Measurements from ENCODE around the gene NCL. TPM values are rescaled to one million over a fixed set of nuclear protein-coding genes. Genes with fewer than 3 reads are reported as not detected.
"Not testable (repeated sequence)": the region's sequence is repeated elsewhere in the genome, so short reads cannot be mapped to it uniquely, and the experiment has no call there.

The NCL gene
- total RNA-seq, 1 experiment from 2014 or later, result 106 TPM

DNA sequence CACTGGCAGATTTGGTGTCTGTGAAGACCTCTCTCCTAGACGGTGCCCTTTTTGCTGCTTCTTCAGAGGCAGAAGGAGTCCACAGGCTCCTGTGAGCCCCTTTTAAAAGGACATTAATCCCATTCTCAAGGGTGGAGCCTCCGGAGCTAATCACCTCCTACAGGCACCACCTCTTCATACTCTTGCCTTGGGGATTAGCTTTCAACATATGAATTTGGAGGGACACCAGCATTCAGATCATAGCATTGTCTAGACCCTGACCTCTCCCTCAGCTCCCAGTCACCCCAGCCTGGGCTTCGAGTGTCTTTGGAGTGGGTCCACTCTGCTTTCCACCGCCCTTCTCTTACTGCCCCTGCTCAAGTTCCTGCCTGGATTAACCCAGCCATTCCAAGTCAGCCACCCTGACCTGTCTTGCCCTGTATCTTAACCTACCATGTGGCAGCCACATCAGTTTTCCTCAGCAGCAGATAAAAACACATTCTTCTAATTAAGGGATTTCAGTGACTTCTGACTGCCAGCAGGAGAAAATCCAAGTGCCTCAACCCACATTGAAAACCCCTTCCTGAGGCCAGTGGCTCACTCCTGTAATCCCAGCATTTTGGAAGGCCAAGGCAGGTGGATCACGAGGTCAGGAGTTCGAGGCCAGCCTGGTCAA is 6.1 kb upstream of the NCL start:
- DNase-seq (ENCODE audit: low read depth), result no peak
- in situ Hi-C loops (cut with HindIII; ENCODE audit: low pct_unique_long_range_greater_than_20kb, low sequenced_read_pairs), result no loop called here

DNA sequence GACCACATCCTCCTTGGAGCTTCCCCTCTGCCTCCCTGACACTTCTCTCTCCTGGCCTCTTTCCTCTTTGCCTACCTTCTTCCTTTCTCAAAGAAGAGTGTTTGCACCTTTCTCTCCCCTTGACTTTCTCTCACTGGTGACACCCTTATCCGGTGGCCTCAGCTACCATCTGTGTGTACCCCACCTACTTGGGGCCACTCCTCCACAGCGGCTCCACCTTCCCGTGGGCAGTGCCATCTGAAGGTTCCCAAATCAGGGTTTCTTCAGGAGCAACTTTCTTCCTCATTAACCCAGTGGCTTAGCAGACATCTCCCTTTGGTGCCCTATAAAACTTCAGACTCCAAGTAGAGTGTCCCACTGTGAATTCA is 5.3 kb upstream of the NCL start:
- no peak for DNase-seq (ENCODE audit: low read depth)

GRCh38 chr2:231467613-231468530 is 3.6 kb upstream of the NCL start:
- no peak for DNase-seq (ENCODE audit: low read depth)
- in situ Hi-C loops (cut with HindIII; ENCODE audit: low pct_unique_long_range_greater_than_20kb, low sequenced_read_pairs), result no loop called here

More for the DNA sequence above, 5.3 kb upstream of the NCL start:
- in situ Hi-C loops (cut with HindIII; ENCODE audit: low pct_unique_long_range_greater_than_20kb, low sequenced_read_pairs), result no loop called here

- DNase-seq (ENCODE audit: low read depth), result no peak
- in situ Hi-C loops (cut with HindIII; ENCODE audit: low pct_unique_long_range_greater_than_20kb, low sequenced_read_pairs), result no loop called here
Observed at GRCh38 chr2:231467016-231467545, 2.8 kb upstream of the NCL start.

DNA sequence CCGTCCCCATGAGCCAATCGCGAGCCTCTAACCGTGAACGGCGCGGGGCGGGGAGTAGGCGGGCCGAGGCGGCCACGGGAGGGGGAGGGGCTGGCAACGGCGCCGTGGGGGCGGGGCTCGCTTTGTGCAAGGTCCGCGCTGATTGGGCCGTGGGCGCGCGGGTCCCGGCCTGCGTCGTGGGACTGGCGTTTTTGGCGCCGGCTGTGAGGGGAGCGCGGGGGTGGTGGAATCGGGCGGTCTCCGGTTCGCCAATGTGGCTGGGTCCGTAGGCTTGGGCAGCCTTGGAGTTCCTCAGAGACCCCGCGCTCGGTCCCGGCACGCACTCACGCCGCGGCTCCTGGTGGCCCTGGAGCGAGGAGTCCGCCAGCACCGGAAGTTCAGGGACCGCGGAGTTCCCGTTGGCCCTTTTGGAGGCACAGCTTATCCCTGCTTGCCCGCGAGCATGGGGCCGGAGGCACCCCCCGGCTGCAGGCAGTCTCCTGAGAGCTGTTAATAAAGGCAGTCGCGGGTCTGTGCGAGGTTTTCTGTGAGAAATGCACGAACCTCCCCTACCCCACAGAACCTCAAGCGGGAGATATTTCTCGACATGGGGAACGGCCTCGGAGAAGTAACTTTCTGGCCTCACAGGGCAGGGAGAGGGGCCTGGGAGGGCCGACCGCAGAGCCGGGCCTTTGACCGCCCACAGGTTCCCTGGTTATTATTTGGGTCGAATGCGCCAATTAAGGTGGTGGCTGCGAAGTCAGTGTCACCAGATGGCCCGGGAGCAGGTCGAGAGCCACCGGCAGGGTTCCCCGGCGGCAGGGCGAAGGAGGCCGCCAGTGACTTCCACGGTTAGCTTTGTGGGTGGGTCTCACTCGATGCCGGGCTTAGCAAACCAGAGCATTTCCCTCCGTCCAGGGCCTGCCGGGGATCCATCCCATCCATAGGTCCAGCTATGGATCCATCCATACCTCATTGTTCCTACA is 574 bp upstream of the NCL start:
- in situ Hi-C loops (cut with HindIII; ENCODE audit: low pct_unique_long_range_greater_than_20kb, low sequenced_read_pairs), result no loop called here
- peak; percentile 80 for DNase-seq (ENCODE audit: low read depth)

DNA sequence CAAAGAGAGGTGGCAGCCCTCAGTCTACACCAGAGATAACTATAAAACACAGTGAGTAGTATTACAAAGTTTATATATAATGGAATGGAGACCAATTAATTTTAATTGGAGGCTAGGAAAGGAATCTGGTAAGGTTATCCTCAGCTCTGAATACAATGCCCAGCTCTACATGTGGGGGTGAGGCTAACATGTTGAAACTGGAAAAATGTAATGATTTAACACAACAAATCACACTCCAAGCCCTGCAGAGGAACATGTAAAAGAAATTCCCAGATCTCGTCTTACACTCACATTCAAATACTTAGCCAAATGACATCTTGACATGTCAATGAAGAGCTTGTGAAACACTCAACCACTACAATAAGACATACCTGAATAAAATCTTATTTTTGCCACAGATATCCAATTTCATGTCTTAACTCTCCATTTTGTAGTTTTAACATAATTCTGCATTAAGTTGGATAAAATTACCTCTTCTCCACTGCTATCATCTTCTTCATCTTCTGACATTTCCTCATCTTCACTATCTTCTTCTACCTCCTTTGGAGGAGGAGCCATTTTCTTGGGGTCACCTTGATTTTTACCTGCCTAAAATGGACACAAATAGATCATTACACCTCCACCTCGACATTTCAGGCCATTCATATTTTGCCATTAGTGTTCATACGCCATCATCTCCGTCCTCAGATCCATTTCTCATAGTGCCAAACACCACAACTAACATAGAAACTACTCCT is 1.4 kb downstream of the NCL start:
- DNase-seq (ENCODE audit: low read depth), result no peak
- in situ Hi-C loops (cut with HindIII; ENCODE audit: low pct_unique_long_range_greater_than_20kb, low sequenced_read_pairs), result no loop called here

DNA sequence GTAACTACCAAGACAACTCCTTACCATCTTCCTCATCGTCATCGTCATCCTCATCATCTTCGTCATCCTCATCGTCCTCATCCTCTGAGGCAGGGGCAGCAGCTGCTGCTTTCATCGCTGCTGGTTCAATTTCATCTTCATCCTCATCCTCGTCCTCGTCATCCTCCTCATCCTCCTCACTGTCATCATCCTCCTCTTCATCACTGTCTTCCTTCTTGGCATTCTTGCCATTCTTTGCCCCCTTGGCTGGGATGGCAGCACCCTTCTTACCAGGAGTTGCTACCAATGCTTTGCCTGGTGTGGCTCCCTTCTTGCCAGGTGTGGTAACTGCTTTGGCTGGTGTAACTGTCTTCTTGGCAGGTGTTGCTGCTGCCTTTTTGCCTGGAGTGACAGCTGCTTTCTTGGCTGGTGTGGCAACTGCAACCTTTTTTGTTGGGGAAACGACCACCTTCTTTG is 2.7 kb downstream of the NCL start:
- in situ Hi-C loops (cut with HindIII; ENCODE audit: low pct_unique_long_range_greater_than_20kb, low sequenced_read_pairs), result no loop called here

GRCh38 chr2:231460841-231461240 is 3.4 kb downstream of the NCL start:
- DNase-seq (ENCODE audit: low read depth); in situ Hi-C loops (cut with HindIII; ENCODE audit: low pct_unique_long_range_greater_than_20kb, low sequenced_read_pairs): not testable (repeated sequence)

More for the DNA sequence above, 2.7 kb downstream of the NCL start:
- DNase-seq (ENCODE audit: low read depth), result no peak

GRCh38 chr2:231460073-231460835 is 4.0 kb downstream of the NCL start:
- no peak for DNase-seq (ENCODE audit: low read depth)
- in situ Hi-C loops (cut with HindIII; ENCODE audit: low pct_unique_long_range_greater_than_20kb, low sequenced_read_pairs), result no loop called here

GRCh38 chr2:231458368-231458767 is 5.9 kb downstream of the NCL start:
- in situ Hi-C loops (cut with HindIII; ENCODE audit: low pct_unique_long_range_greater_than_20kb, low sequenced_read_pairs), result no loop called here

GRCh38 chr2:231457101-231457500 is 7.2 kb downstream of the NCL start:
- in situ Hi-C loops (cut with HindIII; ENCODE audit: low pct_unique_long_range_greater_than_20kb, low sequenced_read_pairs), result no loop called here
- no peak for DNase-seq (ENCODE audit: low read depth)

More at GRCh38 chr2:231458368-231458767, 5.9 kb downstream of the NCL start:
- DNase-seq (ENCODE audit: low read depth), result no peak

GRCh38 chr2:231456295-231457004 is 7.8 kb downstream of the NCL start:
- in situ Hi-C loops (cut with HindIII; ENCODE audit: low pct_unique_long_range_greater_than_20kb, low sequenced_read_pairs), result no loop called here
- no peak for DNase-seq (ENCODE audit: low read depth)

DNA sequence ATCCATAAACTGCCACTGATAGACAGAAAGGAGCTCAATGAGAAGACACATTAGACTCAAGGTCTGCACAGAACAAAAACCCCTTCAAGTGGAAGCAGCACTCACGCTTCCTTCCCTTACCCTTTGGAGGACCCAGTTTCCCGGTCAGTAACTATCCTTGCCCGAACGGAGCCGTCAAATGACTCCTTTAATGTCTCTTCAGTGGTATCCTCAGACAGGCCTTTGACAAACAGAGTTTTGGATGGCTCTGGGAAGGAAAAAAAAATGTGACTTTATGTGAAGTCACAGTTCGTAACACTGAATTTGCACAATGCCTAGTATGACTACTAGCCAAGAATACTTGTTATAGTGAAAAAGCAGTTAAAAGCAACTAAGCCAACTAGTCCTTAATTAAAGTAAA is 8.4 kb downstream of the NCL start:
- no peak for DNase-seq (ENCODE audit: low read depth)
- in situ Hi-C loops (cut with HindIII; ENCODE audit: low pct_unique_long_range_greater_than_20kb, low sequenced_read_pairs), result no loop called here

GRCh38 chr2:231455222-231455621 is 9.1 kb downstream of the NCL start:
- in situ Hi-C loops (cut with HindIII; ENCODE audit: low pct_unique_long_range_greater_than_20kb, low sequenced_read_pairs), result no loop called here
- DNase-seq (ENCODE audit: low read depth), result no peak

DNA sequence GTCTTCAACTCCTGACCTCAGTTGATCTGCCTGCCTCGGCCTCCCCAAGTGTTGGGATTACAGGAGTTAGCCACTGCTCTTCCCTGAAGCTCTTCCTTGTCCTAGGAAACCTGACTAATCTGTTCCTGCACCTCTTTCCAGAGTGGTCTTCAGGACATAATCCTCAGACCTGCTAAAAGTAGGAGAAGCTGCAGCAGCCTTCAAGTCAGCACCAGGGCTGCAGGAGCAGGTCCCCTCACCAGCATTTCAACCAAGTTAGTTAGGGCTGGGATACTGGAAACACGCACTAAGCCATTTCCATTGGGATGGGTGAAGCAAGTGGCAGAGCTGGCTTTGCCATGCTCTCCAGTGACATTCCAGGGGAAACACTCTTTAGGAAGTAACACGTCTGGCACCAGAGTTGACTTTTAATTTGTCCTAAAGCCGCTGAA is 9.9 kb downstream of the NCL start:
- in situ Hi-C loops (cut with HindIII; ENCODE audit: low pct_unique_long_range_greater_than_20kb, low sequenced_read_pairs), result no loop called here
- DNase-seq (ENCODE audit: low read depth), result no peak

- peak; percentile 25 for DNase-seq (ENCODE audit: low read depth)
- in situ Hi-C loops (cut with HindIII; ENCODE audit: low pct_unique_long_range_greater_than_20kb, low sequenced_read_pairs), result no loop called here
Observed at GRCh38 chr2:231452799-231453508, 11.3 kb downstream of the NCL start.

Data from Caki2 (cell line).